Left cardiac atrium (tissue), 4 donors: ENCODE data around the gene IP6K3. TPM values are rescaled to one million over a fixed set of nuclear protein-coding genes. Genes with fewer than 3 reads are reported as not detected.
A peak's percentile ranks its signal among the peaks of the same experiment; 100 is the strongest.

ENCODE experiments used
- ATAC-seq, 2 donors: fragments of 200-7000 bp; cut with Tn5 transposase; one replicate each; pipeline ENCODE4 v1.9.1; 2020; ENCODE audit warnings: mild to moderate bottlenecking in 2 of 2, moderate library complexity in 2 of 2
- DNase-seq: peaks from one replicate; pipeline ENCODE4 v3.0.0-alpha.2; 2020
- intact Hi-C, 2 donors: fragments of 100-400 bp; cut with DNase I; formaldehyde crosslinking; loops; one replicate each; pipeline versions ENCODE4 v1.14.1 to v1.15.1; 2022 to 2023
- total RNA-seq, 2 donors: library from RNA; stranded (reverse); fragmentation: NEBNext Ultra II Directional; extraction: Animal tissue kit (Norgen Biotek cat#: 25700); gene quantifications; one replicate each; pipeline ENCODE4 v1.2.1, GENCODE V29; 2021
- donor health status: DM: no; HTN: yes; CAD: no.
- donor health status: DM: no; HTN: yes; CAD: no; lungs with severe emphysema.
- donor health status: DM: yes; HTN: yes; CAD: no.
- donor health status: Dilated cardiomyopathy.

Gene IP6K3
- total RNA-seq, 2 donors from 2014 or later: 23.8 to 29.4 TPM

GRCh38 chr6:33731751-33732282 is 14.9 kb downstream of the IP6K3 start:
- ATAC-seq: peak in 1 of 2 donors; percentile 38
- intact Hi-C loops: no loop called here
- no peak for DNase-seq

- intact Hi-C loops: no loop called here
- DNase-seq: no peak
- no peak for ATAC-seq
Observed at GRCh38 chr6:33731035-33731434, 15.7 kb downstream of the IP6K3 start.

GRCh38 chr6:33730611-33731010 is 16.1 kb downstream of the IP6K3 start:
- DNase-seq (no peak), ATAC-seq (peak in 1 of 2 donors; percentile 5)
- intact Hi-C loops: no loop called here

- intact Hi-C loops: no loop called here
Observed at GRCh38 chr6:33729059-33729458, 17.6 kb downstream of the IP6K3 start.

DNA sequence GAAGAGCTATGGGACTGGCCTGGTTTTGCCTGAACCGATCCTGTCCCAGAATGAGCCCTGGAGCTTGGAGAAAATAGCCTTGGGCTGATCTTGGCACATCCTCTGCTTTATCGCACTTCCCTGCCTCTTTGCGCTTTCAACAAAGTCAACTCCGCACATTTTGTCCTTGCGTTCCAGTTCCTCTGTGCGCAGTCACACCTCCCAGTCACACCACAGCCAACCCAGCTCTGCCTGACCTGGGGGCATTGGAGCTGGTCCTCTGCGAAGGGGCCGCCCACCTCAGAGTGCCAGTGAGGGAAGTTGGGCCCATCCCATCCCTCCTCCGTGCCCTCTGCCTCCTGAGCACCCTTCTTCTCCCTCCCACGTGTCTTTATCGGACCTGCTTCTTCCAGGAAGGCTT is 18.3 kb downstream of the IP6K3 start:
- peak; percentile 63 to 74 for ATAC-seq
- DNase-seq: peak; percentile 58
- intact Hi-C loops: no loop called here

More at GRCh38 chr6:33729059-33729458, 17.6 kb downstream of the IP6K3 start:
- ATAC-seq: no peak
- DNase-seq: no peak

DNA sequence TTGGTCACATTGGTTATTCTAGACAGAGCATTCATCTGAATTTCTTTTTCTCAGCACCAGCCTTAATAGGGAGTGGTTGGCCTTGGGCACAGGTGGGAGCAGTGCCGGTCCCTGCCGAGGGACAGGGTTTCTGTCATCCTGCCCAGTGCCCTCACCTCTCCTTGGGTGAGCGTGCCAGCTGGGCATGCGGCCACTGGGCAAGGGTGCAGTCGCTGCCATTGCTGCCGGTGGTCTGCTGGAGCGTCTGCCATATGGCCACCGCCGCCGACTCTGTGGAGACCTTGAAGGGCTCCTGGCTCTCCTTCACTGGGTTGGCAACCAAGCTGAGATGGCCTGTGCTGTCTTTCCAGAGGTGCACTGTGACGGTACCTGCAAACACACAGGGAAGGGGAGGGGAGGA is 18.8 kb downstream of the IP6K3 start:
- no peak for DNase-seq
- peak; percentile 45 to 75 for ATAC-seq
- intact Hi-C loops: no loop called here

- DNase-seq (no peak), ATAC-seq (peak in 1 of 2 donors; percentile 26)
- intact Hi-C loops: no loop called here
Observed at GRCh38 chr6:33727126-33727525, 19.6 kb downstream of the IP6K3 start.

- no peak for DNase-seq
- intact Hi-C loops: no loop called here
- no peak for ATAC-seq
Observed at GRCh38 chr6:33726696-33727095, 20.0 kb downstream of the IP6K3 start.

DNA sequence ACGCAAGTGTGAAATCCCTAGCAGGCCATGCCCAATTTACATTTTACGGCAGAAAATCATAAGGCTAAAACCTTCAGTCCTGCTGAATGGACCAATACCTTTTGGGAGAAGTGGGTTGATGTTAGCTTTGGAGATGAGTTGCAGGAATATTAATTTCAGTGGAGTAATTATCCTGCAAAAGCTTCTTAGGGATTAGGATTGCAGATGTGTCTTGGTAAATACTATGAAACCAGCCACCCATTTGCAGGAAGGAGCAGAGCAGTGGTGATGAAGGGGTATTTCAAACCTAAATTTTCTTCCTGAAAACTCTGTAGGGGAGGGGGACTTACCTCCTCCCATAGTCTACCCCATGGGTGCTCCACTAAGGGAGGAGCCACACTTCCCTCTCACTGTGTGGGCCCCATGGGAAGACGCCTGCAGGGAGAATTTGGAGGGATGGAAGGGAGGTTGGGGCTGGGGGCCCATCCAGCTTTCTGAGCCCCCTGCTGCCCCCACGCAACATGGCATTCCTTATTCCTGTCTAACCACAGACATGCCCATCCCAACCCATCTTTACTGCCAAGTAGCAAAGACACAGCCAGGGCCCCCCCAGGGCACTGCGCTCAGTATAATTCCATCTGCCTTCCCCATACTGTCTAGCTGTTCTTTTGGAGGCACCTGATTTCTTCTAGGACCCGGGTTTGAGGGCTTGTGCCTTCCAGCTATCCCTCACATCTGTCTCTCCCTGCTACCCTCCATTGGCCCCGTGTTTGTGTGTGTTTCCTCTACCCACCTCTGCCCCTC is 20.6 kb downstream of the IP6K3 start:
- no peak for ATAC-seq
- intact Hi-C loops: no loop called here
- no peak for DNase-seq

- DNase-seq (no peak), ATAC-seq (no peak)
- intact Hi-C loops: no loop called here
Observed at GRCh38 chr6:33725222-33725621, 21.5 kb downstream of the IP6K3 start.

DNA sequence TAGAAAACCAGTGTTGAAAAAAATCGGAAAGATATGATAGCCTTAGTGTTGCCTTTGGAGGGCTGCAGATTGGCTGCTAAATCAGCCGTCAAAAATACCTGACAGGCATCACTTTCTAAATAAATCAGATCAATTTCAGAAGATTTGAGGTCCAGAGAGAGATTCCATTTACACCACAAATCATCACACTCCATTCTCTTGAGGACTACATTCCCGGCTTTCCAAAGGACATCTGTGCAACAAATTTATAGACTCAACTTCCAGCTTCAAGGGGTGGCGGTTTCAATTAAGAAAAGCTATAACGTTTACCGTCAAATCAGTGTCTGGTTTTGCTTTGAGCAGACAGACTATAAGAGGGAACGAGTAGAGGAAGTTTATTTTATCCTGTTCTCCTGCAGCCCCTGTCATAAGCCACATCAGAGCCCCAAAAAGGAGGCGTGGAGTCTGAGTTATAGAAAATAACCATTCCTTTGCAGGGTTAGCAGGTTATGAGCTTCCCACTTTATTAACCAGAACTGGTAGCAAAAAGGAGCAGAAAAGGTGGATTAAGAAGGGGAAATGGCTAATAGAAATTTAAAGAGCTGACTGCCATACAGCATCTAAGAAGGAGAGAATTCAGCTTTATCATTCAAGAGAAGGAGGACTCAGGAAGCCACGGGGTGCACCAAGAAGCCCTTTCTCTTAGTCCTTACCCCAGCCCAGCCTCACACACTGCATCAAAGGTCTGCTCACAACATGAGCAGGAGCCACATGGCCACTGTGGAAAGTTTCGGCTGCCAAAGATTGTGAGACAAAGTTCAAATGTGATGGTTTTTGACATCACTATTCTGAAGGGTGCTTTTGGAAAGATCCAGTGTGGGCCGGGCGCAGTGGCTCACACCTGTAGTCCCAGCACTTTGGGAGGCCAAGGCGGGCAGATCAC is 22.3 kb downstream of the IP6K3 start:
- intact Hi-C loops: no loop called here
- no peak for ATAC-seq
- no peak for DNase-seq

GRCh38 chr6:33723371-33724085 is 23.2 kb downstream of the IP6K3 start:
- DNase-seq (no peak), ATAC-seq (no peak)
- intact Hi-C loops: no loop called here

- intact Hi-C loops: no loop called here
- ATAC-seq: no peak
- DNase-seq: no peak
Observed at GRCh38 chr6:33722103-33722623, 24.5 kb downstream of the IP6K3 start.

DNA sequence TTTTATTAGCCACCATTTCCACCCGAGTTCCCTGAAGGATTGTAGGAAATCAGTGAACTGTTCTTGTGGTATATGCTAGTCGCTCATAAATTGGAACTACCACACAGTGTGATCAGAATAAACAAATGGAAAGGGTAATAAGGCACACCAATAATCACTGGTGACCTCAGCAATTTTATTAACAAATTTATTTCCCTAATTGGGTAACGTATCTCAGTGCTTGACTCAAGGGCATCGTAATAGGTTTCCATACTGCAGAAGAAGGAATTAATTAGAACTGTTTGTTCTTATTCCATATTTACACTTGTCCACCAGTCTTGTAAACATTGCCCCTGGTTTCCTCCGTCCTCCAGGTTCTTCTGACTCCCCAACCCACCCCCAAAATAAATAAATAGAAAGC is 25.2 kb downstream of the IP6K3 start:
- DNase-seq: no peak
- intact Hi-C loops: no loop called here

DNA sequence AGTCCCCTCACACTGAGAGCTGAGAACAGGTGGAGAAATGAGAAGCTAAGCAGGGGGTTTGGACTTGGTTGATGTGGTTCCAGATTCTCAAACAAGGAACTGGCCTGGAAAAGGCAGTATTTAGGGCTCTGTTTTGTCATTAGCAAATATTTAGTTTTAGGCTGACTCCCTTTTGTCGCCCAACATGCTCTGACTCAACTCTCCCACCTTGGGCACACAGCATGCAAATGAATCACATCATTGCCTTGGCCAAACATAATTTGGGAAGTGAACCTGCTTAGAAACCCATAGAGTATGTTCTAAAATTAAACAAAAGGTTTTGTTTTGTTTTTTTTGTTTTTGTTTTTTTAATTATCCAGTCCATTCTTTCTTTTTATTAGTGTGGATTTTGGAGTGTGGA is 25.7 kb downstream of the IP6K3 start:
- intact Hi-C loops: no loop called here
- DNase-seq: no peak
- ATAC-seq: no peak

More for the DNA sequence above, 25.2 kb downstream of the IP6K3 start:
- ATAC-seq: no peak

DNA sequence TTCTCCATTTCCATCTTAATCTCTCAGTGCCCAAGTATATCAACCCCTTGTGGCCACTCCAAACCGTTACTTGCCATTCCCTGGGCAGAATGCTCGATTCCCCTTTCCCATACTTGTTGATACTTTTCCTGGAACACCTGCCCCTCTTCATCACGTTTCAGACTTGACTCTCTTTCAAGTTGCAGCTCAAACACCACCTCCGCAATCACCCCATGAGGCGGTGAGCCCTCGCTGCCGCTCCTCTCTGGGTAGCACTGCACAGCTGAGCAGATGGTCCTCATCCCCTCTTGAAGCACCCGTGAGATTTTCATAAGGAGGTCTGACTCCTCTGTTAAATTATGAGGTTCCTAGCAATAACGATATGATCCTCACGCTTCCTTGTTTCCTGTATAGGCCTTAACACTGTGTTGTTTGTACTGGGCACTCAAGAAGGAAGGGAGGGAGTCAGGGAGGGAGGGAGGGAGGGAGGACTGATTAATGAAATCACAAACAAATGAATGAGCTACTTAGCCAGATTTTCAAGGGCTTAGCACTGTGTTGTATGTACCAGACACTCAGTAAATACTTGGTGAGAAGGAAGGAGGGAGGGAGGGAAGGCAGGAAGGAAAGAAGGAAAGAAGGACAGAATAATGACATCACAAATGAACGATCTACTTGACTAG is 27.2 kb downstream of the IP6K3 start:
- intact Hi-C loops: no loop called here
- ATAC-seq (no peak), DNase-seq (no peak)

GRCh38 chr6:33718713-33719112 is 28.0 kb downstream of the IP6K3 start:
- ATAC-seq (no peak), DNase-seq (no peak)
- intact Hi-C loops: no loop called here

- DNase-seq: no peak
- ATAC-seq: peak; percentile 13 to 32
- intact Hi-C loops: no loop called here
Observed at GRCh38 chr6:33717934-33718455, 28.7 kb downstream of the IP6K3 start.
